ENCODE results near the gene EMSY. TPM values are rescaled to one million over a fixed set of nuclear protein-coding genes. Genes with fewer than 3 reads are reported as not detected.

EMSY gene
- total RNA-seq, result 10.1 and 11.1 TPM in 2 replicates

GRCh38 chr11:76444384-76445120 lies at the start of gene EMSY:
Gene EMSY (plus strand): TSS chr11:76445018. CDS start chr11:76446939, 1,921 bp downstream.

Other genes starting within 250 kb of the EMSY start
- 0.09 and 0.22 TPM in 2 replicates for gene WNT11, start 238.5 kb upstream of the EMSY start, total RNA-seq
- gene THAP12, start 63.9 kb upstream of the EMSY start, total RNA-seq, result 30.6 and 44.6 TPM in 2 replicates
- 0.43 and 0.60 TPM in 2 replicates for gene GVQW3, start 63.7 kb upstream of the EMSY start, total RNA-seq
- gene LRRC32, start 225.7 kb downstream of the EMSY start, total RNA-seq, result 34.5 and 39.3 TPM in 2 replicates